Osteocyte (in vitro differentiated cells): Measurements from ENCODE around the gene B4GALT5. TPM values are rescaled to one million over a fixed set of nuclear protein-coding genes. Genes with fewer than 3 reads are reported as not detected.
A peak's percentile ranks its signal among the peaks of the same experiment; 100 is the strongest.

Source experiments
- DNase-seq: peaks from one replicate; pipeline ENCODE4 v3.0.0; 2021; ENCODE audit warnings: mixed read lengths; ENCODE audit not compliant: unreplicated experiment; ENCODE audit errors: extremely low spot score
- H3K27ac Mint-ChIP-seq: one replicate; pipeline ENCODE4 v1.8.0; 2021; ENCODE audit warnings: mild to moderate bottlenecking, mixed read lengths; ENCODE audit not compliant: unreplicated experiment
- H3K27me3 Mint-ChIP-seq: one replicate; pipeline ENCODE4 v1.8.0; 2021; ENCODE audit warnings: mixed read lengths; ENCODE audit not compliant: unreplicated experiment
- H3K36me3 Mint-ChIP-seq: one replicate; pipeline ENCODE4 v1.8.0; 2021; ENCODE audit warnings: mixed read lengths; ENCODE audit not compliant: unreplicated experiment
- H3K4me1 Mint-ChIP-seq: one replicate; pipeline ENCODE4 v1.8.0; 2021; ENCODE audit warnings: mixed read lengths; ENCODE audit not compliant: unreplicated experiment
- H3K4me3 Mint-ChIP-seq: one replicate; pipeline ENCODE4 v1.8.0; 2021; ENCODE audit warnings: mild to moderate bottlenecking, moderate library complexity, mixed read lengths; ENCODE audit not compliant: unreplicated experiment
- H3K9me3 Mint-ChIP-seq: one replicate; pipeline ENCODE4 v1.8.0; 2021; ENCODE audit warnings: mixed read lengths; ENCODE audit not compliant: unreplicated experiment
- CTCF ChIP-seq: fragments of 200-600 bp; sonication (generic); IDR thresholded peaks from 2 replicates; pipeline ENCODE4 v1.5.0; 2021; ENCODE audit warnings: antibody characterized with exemption, mild to moderate bottlenecking, moderate library complexity
- total RNA-seq: library from RNA; stranded (reverse); gene quantifications from 2 replicates; pipeline ENCODE4 v1.2.1, GENCODE V29; 2021

The B4GALT5 gene
- total RNA-seq, 1 donor from 2014 or later: 45.4 TPM

GRCh38 chr20:49593466-49594142 lies 120.1 kb downstream of the B4GALT5 start:
- Mint-ChIP-seq H3K36me3 (no peaks in the 10 kb centered on the region), H3K4me1 (peaks cover 70% of the 10 kb centered on the region), H3K9me3 (no peaks in the 10 kb centered on the region), H3K4me3 (no peak overlapping the region), H3K27ac (peak overlapping the region; percentile 82), H3K27me3 (no peaks in the 10 kb centered on the region)
- no peak for DNase-seq
- no peak for TF ChIP-seq CTCF

- Mint-ChIP-seq H3K27me3 (no peaks in the 10 kb centered on the region), H3K27ac (no peak overlapping the region), H3K4me1 (peaks cover 85% of the 10 kb centered on the region), H3K4me3 (no peak overlapping the region), H3K9me3 (no peaks in the 10 kb centered on the region), H3K36me3 (no peaks in the 10 kb centered on the region)
- no peak for DNase-seq
- no peak for TF ChIP-seq CTCF
These were observed 121.6 kb downstream of the B4GALT5 start for GRCh38 chr20:49592120-49592519.

GRCh38 chr20:49591217-49591865 lies 122.3 kb downstream of the B4GALT5 start:
- peak overlapping the region; percentile 38 for H3K27ac Mint-ChIP-seq
- no peak for TF ChIP-seq CTCF
- peaks cover 90% of the 10 kb centered on the region for H3K4me1 Mint-ChIP-seq
- H3K36me3 Mint-ChIP-seq: no peaks in the 10 kb centered on the region
- no peak for DNase-seq
- H3K27me3 Mint-ChIP-seq: no peaks in the 10 kb centered on the region
- H3K9me3 Mint-ChIP-seq: no peaks in the 10 kb centered on the region
- H3K4me3 Mint-ChIP-seq: no peak overlapping the region

- no peak for DNase-seq
- H3K27me3 Mint-ChIP-seq: no peaks in the 10 kb centered on the region
- H3K4me3 Mint-ChIP-seq: no peak overlapping the region
- H3K27ac Mint-ChIP-seq: peak overlapping the region; percentile 38
- peaks cover 90% of the 10 kb centered on the region for H3K4me1 Mint-ChIP-seq
- no peak for TF ChIP-seq CTCF
- H3K36me3 Mint-ChIP-seq: no peaks in the 10 kb centered on the region
- no peaks in the 10 kb centered on the region for H3K9me3 Mint-ChIP-seq
These were observed 123.3 kb downstream of the B4GALT5 start for GRCh38 chr20:49590163-49591017.

GRCh38 chr20:49589747-49590146 lies 123.9 kb downstream of the B4GALT5 start:
- Mint-ChIP-seq H3K27me3 (no peaks in the 10 kb centered on the region), H3K9me3 (no peaks in the 10 kb centered on the region), H3K27ac (peak overlapping the region; percentile 38), H3K4me1 (peaks cover 90% of the 10 kb centered on the region), H3K4me3 (no peak overlapping the region), H3K36me3 (no peaks in the 10 kb centered on the region)
- TF ChIP-seq CTCF: no peak
- DNase-seq: no peak
